NCI-H146 (cell line): ENCODE results near the gene ARFGAP2.
A peak's percentile ranks its signal among the peaks of the same experiment; 100 is the strongest.

Experiments used
- DNase-seq: peaks from one replicate; lab custom pipeline; 2025; lab: John Stamatoyannopoulos, UW

The ARFGAP2 gene

DNA sequence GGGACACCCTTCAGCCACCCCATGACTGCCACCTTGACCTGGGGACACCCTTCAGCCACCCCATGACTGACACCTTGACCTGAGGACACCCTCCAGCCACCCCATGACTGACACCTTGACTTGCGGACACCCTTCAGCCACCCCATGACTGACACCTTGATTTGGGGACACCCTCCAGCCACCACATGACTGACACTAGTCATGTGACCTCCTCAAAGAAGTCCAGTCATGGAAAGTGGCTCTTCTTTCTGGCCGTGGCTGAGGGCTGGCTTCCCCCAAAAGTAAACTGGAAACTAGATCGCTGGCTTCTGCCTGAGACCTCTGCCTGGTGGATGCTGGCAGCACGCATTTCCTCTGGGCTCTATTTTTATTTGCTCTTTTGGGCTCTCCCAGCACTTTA, 28.4 kb downstream of the ARFGAP2 start:
- DNase-seq = no peak

DNA sequence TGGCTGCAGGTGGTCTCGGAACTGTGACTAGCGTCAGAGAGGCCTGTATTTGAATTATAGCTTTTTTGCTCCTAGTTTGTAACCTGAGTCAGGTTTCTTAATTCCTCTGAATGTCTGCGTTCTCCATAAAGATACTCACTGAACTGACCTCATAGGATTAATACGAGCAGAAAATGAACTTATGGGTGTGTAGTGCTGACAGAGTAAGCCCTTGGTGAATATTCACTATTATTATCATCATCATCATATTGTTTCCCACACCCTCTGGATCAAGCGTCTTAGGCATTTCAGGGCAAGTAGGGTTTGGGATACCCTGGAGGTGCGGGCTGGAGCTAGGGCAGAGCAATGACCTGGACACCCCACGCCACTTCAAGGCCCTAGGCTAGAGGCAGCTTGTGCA, 29.0 kb downstream of the ARFGAP2 start:
- no peak for DNase-seq

DNA sequence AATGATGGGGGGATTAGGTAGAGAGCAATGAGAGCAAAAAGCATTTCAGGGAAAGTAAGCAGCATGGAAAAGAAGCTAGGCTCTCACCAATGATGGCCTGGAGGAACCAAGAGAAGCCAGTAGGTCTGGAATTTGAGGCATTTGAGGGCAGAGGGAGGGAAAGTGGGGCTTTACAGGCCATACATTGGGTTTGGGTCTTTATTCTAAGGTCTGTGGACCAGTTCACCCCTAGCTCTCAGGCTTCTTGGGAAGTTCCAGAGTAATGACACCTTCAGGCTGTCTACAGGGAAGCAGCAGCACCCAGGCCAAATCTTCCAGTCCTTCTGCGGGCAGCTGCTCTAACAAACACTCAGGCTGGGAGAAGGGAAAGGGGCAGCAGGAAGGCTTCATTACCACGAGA, 29.4 kb downstream of the ARFGAP2 start:
- no peak for DNase-seq

DNA sequence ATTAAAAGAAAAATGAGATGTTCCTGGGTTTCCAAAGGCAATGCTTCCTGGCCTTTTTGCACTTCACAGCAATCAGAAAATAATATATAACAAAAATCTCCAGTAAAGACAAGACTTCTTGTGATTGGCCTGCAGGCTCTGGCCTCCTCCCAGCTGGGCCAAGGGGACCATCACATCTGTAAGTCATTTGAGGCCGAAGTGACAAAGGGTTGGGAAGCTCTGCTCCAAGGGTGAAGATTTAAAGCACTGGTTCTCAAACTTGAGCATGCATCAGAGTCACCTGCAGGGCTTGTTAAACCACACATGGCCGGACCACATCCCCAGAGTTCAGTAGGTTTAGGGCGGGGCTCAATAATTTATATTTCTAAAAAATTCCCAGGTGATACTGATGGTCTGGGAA, 32.1 kb downstream of the ARFGAP2 start:
- no peak for DNase-seq

DNA sequence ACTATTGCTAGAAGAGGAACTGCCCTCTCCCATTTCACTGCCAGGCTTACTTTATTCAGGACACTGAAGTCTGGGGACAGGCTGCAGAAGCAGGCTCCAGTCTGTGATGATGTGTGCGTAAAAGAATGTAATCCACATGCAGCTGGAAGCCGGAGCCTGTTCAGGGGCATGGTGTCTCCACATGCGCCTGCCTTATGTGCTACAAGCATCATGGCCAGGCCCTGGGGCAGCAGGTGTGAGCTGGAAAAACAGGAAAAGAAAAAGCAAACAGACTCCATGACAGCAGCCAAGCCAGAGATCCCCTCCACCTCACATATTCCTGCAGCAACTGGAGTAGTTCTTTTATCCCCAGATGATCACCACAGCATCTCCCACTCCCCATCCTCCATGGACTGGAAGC, 33.4 kb downstream of the ARFGAP2 start:
- peak; percentile 72 for DNase-seq

DNA sequence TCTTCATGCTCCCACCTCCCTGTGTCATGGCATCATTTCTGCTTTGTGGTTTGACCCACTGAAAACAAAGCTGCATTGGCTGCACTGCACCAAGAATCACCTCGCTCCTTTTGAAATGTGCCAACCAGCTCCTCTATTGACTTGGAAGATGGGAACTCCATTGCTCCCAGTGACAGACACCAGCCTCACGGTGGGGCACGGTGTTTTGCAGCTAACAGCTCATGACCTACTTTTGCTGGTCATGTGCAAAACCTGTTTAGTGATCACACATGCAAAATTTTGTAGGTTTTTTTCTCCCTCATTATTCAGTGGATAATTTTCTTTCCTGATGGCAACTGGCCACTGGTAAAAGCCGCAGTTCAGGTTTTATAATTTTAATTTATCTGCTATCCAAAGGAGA, 36.8 kb downstream of the ARFGAP2 start:
- DNase-seq = no peak

DNA sequence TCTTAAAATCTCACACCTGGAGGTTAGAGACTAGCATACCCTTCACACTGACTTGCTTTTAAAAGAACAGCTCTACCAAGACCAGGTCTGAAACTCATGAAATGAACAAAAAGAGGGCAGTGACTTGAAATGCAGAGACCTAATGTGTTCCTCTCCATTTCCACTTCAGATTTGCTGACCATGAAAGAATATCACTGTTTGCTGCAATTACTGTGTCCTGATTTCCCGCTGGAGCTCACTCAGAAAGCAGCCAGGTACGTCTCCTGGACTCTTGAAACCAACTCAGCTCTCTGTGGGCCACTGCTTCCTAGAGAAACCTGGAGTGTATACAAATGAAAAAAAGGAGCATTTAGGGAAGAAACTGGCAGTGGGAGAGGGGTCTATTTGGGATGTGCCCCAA, 39.2 kb downstream of the ARFGAP2 start:
- no peak for DNase-seq

DNA sequence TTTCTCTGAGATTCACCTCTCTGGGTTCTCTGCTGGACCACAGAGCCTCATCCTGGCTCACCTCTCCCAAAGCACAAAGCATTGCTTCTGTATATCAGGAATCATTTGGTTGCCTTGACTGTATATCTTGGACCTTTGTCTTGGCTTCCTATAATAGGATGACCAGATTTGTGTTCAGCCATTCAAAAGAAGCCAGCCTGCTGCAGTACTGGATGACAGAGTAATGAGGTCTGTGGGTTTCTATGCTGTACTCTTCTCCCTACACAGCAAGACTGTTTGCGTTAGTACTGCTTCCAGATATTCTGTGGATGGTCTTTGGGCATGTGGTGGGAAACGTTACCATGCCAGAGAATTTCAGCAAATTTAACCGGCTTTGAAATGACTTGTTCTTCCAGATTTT, 39.8 kb downstream of the ARFGAP2 start:
- DNase-seq = no peak

DNA sequence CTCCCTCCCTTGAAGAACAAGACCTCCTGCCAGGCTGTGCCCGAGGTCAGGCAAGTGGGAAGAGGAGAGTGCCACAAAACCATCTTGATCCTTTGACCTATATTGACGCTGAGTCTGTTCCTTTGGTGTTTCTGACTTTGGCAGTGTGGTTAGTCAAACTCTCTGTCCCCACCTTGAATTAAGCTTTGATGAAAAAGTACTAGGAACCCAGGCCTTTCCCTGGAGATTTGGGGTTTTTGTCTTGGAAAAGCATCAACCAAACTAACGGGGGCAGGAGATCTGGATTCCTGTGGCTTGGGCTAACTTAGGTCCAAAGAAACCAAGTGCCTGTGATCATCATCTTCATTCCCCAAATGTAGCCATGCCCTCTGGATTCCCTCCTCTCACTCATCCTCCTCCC, 40.4 kb downstream of the ARFGAP2 start:
- no peak for DNase-seq

DNA sequence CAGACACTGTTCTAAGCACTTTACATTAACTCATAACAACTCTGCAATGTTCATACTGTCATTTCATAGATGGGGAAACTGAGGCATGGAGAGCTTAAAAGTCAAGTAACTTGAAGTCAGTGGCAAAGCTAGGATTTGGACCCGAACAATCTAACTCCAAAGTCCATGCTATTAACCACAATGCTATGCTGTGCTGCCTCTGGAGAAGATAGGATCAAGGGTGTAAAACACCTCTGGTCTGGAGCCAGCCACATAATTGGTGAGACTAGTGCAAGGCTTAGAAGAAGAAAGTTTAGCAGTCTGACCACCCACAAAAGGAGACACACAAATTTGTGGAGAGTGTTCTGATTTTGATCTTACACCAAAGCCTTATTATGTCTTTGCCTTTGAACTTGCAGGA, 43.7 kb downstream of the ARFGAP2 start:
- DNase-seq = no peak

DNA sequence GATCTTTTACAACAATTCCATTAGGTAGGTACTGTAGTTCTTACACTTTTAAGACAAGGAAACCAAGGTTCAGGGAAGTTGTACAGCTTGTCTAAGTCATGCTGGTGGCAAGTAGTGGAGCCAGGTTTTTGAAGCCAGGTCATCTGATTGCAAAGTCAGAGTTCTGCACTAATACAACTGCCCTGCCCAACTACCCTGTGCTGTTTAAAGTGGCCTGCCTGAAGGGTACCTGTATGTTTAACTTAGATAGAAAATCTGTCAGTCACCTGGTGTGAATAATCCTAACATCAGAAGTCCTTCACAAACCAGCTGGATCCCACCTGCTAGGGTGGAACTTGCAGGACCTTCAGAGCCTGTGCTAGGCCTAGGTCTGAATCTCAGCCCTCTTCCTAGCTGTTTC, 44.2 kb downstream of the ARFGAP2 start:
- DNase-seq = peak; percentile 28

DNA sequence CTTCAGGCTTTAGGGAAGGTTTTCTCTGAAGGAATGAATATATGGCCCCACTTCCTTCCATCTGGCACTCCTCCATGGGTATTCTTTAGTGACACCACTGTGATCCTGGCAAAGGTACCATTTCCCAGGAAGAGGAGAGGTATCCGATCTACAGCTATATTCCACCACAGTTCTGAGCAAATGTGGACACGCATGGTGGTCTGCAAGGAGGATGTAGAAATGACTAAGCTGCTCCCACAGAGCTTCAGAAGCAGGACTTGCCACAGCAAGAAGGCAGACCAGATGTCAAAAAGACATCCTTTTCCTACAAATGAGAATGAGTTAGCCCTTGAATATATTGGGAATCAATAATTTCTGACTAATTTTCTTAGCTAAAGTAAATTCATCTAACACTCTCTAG, 45.5 kb downstream of the ARFGAP2 start:
- no peak for DNase-seq

DNA sequence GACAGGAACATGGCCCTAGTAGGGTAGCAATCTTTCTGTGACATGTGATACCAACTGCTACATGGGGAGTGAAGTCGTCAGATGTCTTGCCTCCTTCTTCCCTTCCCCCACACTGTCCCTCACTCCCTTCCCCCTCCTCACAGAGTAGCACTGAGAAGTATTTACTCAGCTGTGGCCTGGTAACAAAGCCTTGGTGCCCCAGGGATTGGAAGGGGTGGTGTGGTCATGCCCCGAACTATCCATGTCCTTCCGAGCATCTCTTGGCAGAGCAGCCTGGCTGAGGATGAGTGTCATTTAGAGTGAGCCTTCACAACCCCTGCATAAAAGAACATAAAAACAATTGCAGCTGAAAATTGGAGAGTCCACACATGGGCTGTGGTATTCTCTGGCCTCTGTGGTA, 46.1 kb downstream of the ARFGAP2 start:
- peak; percentile 97 for DNase-seq

DNA sequence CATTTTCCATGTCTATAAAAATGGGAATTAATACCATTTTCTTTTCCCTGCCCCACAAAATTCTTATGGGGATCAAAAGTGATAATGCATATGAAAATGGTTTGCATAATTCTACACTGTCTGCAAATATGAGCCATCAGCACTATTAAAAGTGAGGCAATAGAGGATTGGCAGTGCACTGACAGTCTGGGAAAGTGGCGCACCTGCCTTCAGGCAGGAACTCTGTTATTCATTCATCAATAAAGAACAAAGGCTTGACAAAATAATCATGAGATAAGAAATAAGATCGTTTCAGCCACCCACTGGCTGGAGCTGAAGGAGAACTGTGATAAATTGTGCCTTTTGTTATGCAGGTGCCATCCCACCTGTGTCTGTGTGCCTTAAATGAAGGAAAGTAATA, 49.5 kb downstream of the ARFGAP2 start:
- peak; percentile 97 for DNase-seq

DNA sequence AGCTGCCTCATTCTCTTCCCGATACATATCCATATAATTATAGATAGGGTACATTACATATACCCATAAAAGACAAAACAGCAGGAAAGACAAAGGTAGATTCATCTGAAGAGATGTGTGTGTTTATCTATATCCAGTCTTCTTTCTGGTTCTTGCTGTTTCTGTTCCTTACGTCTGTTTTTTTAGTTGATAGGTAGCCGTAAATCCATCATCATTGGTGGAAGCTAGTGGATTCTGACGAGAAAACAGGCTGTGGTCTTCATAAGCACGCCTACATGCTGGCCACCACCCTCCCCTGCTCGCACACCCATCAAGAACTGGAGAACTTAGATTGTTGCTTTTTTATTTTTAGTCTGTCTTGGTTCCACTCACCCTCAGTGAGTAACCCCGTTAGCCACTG, 51.6 kb downstream of the ARFGAP2 start:
- no peak for DNase-seq

DNA sequence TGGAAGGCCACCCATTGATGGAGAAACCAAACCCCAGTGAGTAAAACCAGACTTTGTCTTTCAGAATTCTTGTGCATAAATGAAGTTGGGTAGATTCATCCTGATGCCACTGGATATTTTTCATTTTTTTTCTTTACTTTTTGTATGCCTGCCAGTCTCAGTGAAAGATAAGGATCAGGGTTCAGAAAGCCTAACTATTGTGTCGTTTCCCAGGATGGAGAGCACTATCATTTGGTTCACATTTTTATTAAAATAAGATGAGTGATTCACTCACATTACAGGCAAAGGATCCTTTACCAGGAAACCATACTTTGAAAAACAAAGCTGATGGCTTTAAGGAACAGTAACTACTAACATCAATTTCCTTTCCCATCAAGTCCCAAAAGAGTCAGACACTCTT, 52.0 kb downstream of the ARFGAP2 start:
- no peak for DNase-seq

DNA sequence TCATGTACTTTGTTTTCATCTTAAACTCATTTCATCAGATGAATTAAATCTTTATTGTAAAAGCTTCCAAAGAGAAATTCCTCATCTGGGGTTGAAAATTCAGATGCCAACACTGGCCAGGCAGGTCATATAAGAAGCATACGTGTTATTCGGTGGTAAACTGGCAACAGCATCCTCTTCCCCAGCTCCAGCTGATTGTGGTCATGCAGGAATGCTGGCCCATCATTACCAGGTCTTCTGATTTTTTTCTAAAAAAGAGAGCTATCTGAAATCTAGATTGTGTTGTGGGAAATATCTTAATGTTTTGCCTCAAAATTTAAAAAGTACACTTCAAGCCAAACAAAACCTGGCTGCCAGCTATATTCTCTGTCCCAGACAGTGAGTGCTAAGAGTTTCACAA, 53.6 kb downstream of the ARFGAP2 start:
- no peak for DNase-seq

DNA sequence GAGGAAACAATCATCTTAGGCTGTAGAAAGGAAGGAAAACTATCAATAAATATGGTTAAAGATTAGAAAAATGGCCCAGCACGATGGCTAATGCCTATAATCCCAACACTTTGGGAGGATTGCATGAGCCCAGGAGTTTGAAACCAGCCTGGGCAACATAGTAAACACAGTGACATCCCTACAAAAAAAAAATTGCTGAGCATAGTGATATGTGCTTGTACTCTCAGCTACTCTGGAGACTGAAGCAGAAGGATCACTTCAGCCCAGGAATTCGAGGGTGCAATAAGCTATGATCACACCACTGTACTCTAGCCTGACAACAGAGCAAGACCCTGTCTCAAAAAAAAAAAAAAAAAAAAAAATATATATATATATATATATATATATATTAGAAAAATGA, 54.9 kb downstream of the ARFGAP2 start:
- no peak for DNase-seq

DNA sequence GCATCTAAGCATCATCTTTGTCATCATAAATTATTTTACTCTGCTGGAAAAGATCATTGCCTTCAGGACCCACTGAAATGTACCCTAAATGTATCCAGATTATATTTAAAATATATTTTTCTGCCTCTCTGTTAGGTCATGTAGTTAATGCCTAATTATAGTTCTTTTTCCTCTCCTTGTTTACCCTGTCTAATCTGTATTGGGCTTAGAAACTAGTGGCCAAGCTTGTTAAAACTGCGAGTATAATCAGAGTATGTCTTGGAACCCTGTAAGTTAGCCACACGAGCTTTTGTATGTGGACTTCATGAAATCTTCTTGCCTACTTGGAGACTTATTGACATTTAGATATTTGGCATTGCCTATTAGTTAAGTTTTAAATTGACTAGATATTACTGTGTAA, 55.6 kb downstream of the ARFGAP2 start:
- no peak for DNase-seq

DNA sequence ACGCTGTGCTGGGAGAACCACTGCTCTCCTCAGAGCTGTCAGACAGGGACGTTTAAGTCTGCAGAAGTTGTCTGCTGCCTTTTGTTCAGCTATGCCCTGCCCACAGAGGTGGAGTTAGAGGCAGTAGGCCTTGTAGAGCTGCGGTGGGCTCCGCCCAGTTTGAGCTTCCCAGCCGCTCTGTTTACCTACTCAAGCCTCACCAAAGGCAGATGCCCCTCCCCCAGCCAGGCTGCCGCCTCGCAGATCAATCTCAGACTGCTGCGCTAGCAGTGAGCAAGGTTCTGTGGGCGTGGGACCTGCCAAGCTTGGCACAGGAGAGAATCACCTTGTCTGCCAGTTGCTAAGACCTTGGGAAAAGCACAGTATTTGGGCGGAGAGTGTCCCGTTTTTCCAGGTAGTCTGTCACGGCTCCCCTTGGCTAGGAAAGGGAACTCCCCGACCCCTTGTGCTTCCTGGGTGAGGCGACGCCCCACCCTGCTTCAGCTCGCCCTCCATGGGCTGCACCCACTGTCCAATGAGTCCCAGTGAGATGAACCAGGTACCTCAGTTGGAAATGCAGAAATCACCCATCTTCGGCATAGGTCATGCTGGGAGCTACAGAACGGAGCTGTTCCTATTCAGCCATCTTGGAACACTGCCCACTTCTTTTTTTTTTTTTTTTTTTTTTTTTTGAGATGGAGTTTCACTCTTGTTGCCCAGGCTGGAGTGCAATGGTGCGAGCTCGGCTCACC, 57.6 kb downstream of the ARFGAP2 start:
- DNase-seq = peak; percentile 34
